Neural cell (in vitro differentiated cells): ENCODE measurements around the gene DNM3.

ENCODE experiments used
- CTCF ChIP-seq: fragments of 450-650 bp; IDR thresholded peaks from 2 replicates; pipeline ENCODE4 v1.5.1; 2014; ENCODE audit warnings: antibody characterized with exemption, mild to moderate bottlenecking, moderate library complexity; ENCODE audit not compliant: poor library complexity, severe bottlenecking
- EP300 ChIP-seq: fragments of 450-650 bp; conservative IDR thresholded peaks from 2 replicates; pipeline ENCODE4 v1.6.1; 2014; ENCODE audit warnings: antibody characterized with exemption, mild to moderate bottlenecking, moderate library complexity; ENCODE audit not compliant: poor library complexity, severe bottlenecking
- POLR2AphosphoS5 ChIP-seq: IDR thresholded peaks from 2 replicates; pipeline ENCODE4 v1.6.1; 2012
- SMC3 ChIP-seq: fragments of 450-650 bp; conservative IDR thresholded peaks from 2 replicates; pipeline ENCODE4 v1.6.1; 2014; ENCODE audit warnings: antibody characterized with exemption, mild to moderate bottlenecking, moderate library complexity; ENCODE audit not compliant: poor library complexity

DNA sequence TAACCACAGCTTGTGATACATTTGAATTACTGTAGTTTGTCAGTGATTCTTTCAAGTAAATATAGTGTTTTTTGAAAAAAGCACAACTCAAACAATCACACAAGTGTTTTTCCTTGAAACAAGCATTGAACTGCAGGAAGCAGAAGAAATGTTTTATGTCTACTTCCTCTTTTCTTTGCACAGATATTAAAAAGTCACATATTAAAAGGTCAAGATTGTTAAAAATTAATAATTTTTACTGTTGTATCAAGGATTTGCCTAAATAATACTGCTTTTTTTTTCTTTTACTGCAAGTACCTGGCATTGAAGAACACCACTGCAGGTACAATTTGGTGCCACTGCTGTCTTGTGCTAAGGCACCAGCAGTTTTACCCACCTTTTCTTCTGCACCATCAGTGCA is 365.0 kb downstream of the DNM3 start:
- no peak for TF ChIP-seq CTCF
- TF ChIP-seq EP300: no peak
- no peak for TF ChIP-seq POLR2AphosphoS5
- TF ChIP-seq SMC3: no peak
